ENCODE results near the gene NXF2. TPM values are rescaled to one million over a fixed set of nuclear protein-coding genes. Genes with fewer than 3 reads are reported as not detected.

NXF2 gene
- total RNA-seq, 1 experiment from 2014 or later: not detected

DNA sequence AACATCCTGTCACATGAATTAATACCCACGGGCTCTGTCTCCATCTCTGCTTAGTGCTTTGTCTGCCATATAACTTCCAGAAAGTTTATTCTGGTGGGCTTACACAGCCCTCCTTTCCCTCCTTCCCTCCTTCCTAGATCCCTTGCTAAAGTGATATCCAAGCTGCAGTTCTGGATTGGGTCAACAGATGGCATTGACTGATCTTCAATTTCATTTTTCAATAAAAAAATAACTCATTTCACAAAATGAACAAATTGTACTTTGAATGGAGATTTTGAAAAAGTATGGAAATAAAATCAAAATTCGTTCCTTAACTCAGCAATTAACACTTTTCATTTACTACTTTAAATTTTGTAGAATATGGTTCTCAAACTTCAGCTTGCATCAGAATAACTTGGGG is 94.9 kb downstream of the NXF2 start:
- no peak for DNase-seq (ENCODE audit: low read depth, low spot score)
- no peak overlapping the region for H3K4me3 ChIP-seq (replicated peaks in 1 of 2; ENCODE audit: low read depth in 1 of 2, low read length in 2 of 2)
- ChIA-PET POLR2A (no interaction called here), CTCF (interaction anchor here (1.5 kb wide), 1 partner anchor 558 kb away, joined by 3 read pairs; no protein-coding TSS in a partner anchor), RAD21 (ENCODE audit: low non-redundant PET in 1 of 2, low total read pairs in 2 of 2, uncharacterized antibody in 2 of 2, unreplicated experiment in 2 of 2) (no interaction called here)
- H3K9me2 ChIP-seq (ENCODE audit: insufficient read depth): no peaks in the 10 kb centered on the region
- no peak overlapping the region for H2AFZ ChIP-seq (ENCODE audit: low read depth, low read length, poor library complexity, severe bottlenecking)
- no peak overlapping the region for H3K4me2 ChIP-seq (ENCODE audit: low read length)
- no peaks in the 10 kb centered on the region for H3K79me2 ChIP-seq (ENCODE audit: insufficient read depth, low read length)
- ATAC-seq: no peak
- no peaks in the 10 kb centered on the region for H3K9me3 ChIP-seq (ENCODE audit: control insufficient read depth in 1 of 2, insufficient read depth in 1 of 2, low read depth in 1 of 2, low read length in 2 of 2)
- H3K36me3 ChIP-seq (ENCODE audit: control insufficient read depth in 1 of 2, insufficient read depth in 2 of 2, low read length in 2 of 2): no peaks in the 10 kb centered on the region
- H3K9ac ChIP-seq (ENCODE audit: low read length): no peak overlapping the region
- H3K4me1 ChIP-seq (ENCODE audit: control insufficient read depth in 1 of 2, insufficient read depth in 2 of 2, low read length in 2 of 2): no peaks in the 10 kb centered on the region
- no TSS peak for BruUV-seq (replicated peaks)
- H3K27ac ChIP-seq (ENCODE audit: low read depth, low read length): no peak overlapping the region
- no peaks in the 10 kb centered on the region for H4K20me1 ChIP-seq (ENCODE audit: insufficient read depth)
- intact Hi-C loops (cut with micrococcal nuclease): no loop called here
- TF ChIP-seq, protein P1, sequence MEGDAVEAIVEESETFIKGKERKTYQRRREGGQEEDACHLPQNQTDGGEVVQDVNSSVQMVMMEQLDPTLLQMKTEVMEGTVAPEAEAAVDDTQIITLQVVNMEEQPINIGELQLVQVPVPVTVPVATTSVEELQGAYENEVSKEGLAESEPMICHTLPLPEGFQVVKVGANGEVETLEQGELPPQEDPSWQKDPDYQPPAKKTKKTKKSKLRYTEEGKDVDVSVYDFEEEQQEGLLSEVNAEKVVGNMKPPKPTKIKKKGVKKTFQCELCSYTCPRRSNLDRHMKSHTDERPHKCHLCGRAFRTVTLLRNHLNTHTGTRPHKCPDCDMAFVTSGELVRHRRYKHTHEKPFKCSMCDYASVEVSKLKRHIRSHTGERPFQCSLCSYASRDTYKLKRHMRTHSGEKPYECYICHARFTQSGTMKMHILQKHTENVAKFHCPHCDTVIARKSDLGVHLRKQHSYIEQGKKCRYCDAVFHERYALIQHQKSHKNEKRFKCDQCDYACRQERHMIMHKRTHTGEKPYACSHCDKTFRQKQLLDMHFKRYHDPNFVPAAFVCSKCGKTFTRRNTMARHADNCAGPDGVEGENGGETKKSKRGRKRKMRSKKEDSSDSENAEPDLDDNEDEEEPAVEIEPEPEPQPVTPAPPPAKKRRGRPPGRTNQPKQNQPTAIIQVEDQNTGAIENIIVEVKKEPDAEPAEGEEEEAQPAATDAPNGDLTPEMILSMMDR (IDR thresholded peaks at IDR 0.05 in 2 of 3, conservative IDR thresholded peaks at IDR 0.05 in 1 of 3; ENCODE audit: borderline replicate concordance in 1 of 3, insufficient read depth in 1 of 3, low read depth in 2 of 3, low read length in 2 of 3): peak in 2 of 3 experiments; percentile 26 to 29; a peak in 3 of 6 replicates
- TF ChIP-seq ATF3 (IDR thresholded peaks at IDR 0.05) (no peak), RAD21 (IDR thresholded peaks at IDR 0.05; ENCODE audit: low read depth) (peak; percentile 27; the same call in 1 of the 2 replicates)
- no peaks in the 10 kb centered on the region; the same call in 1 of the 2 replicates for H3K27me3 ChIP-seq (ENCODE audit: insufficient read depth, low read length)

GRCh38 chrX:102345916-102346315 is 98.9 kb downstream of the NXF2 start:
- no peak for DNase-seq (ENCODE audit: low read depth, low spot score)
- POLR2A ChIA-PET: no interaction called here
- Histone ChIP-seq H3K36me3 (ENCODE audit: control insufficient read depth in 1 of 2, insufficient read depth in 2 of 2, low read length in 2 of 2) (no peaks in the 10 kb centered on the region), H3K9me2 (ENCODE audit: insufficient read depth) (no peaks in the 10 kb centered on the region), H3K4me1 (ENCODE audit: control insufficient read depth in 1 of 2, insufficient read depth in 2 of 2, low read length in 2 of 2) (no peaks in the 10 kb centered on the region), H3K4me3 (replicated peaks in 1 of 2; ENCODE audit: low read depth in 1 of 2, low read length in 2 of 2) (no peak overlapping the region), H3K4me2 (ENCODE audit: low read length) (no peak overlapping the region), H3K9ac (ENCODE audit: low read length) (no peak overlapping the region), H3K27ac (ENCODE audit: low read depth, low read length) (no peak overlapping the region), H3K27me3 (ENCODE audit: insufficient read depth, low read length) (no peaks in the 10 kb centered on the region; the same call in 1 of the 2 replicates), H2AFZ (ENCODE audit: low read depth, low read length, poor library complexity, severe bottlenecking) (no peak overlapping the region), H3K79me2 (ENCODE audit: insufficient read depth, low read length) (no peaks in the 10 kb centered on the region), H3K9me3 (ENCODE audit: control insufficient read depth in 1 of 2, insufficient read depth in 1 of 2, low read depth in 1 of 2, low read length in 2 of 2) (no peaks in the 10 kb centered on the region), H4K20me1 (ENCODE audit: insufficient read depth) (no peaks in the 10 kb centered on the region)
- no peak for ATAC-seq
- intact Hi-C loops (cut with micrococcal nuclease): no loop called here
- TF ChIP-seq, protein P2, sequence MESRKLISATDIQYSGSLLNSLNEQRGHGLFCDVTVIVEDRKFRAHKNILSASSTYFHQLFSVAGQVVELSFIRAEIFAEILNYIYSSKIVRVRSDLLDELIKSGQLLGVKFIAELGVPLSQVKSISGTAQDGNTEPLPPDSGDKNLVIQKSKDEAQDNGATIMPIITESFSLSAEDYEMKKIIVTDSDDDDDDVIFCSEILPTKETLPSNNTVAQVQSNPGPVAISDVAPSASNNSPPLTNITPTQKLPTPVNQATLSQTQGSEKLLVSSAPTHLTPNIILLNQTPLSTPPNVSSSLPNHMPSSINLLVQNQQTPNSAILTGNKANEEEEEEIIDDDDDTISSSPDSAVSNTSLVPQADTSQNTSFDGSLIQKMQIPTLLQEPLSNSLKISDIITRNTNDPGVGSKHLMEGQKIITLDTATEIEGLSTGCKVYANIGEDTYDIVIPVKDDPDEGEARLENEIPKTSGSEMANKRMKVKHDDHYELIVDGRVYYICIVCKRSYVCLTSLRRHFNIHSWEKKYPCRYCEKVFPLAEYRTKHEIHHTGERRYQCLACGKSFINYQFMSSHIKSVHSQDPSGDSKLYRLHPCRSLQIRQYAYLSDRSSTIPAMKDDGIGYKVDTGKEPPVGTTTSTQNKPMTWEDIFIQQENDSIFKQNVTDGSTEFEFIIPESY (IDR thresholded peaks at IDR 0.05; ENCODE audit: extremely low read depth, insufficient replicate concordance, low read length): no peak
- no peak for TF ChIP-seq ATF3 (IDR thresholded peaks at IDR 0.05)
- no peak for TF ChIP-seq YY1 (IDR thresholded peaks at IDR 0.05; ENCODE audit: extremely low read depth, insufficient replicate concordance, low read depth, low read length)
- no peak for TF ChIP-seq POLR2A (IDR thresholded peaks at IDR 0.05; ENCODE audit: borderline replicate concordance, extremely low read depth, insufficient read depth, insufficient read length)
- peak; percentile 28; the same call in 1 of the 2 replicates for TF ChIP-seq RAD21 (IDR thresholded peaks at IDR 0.05; ENCODE audit: low read depth)
- TF ChIP-seq, protein P1 (IDR thresholded peaks at IDR 0.05 in 2 of 3, conservative IDR thresholded peaks at IDR 0.05 in 1 of 3; ENCODE audit: borderline replicate concordance in 1 of 3, insufficient read depth in 1 of 3, low read depth in 2 of 3, low read length in 2 of 3): peak; percentile 31 to 55 (median 54); a peak in 3 of 6 replicates
- BruUV-seq (replicated peaks): no TSS peak
- RAD21 ChIA-PET (ENCODE audit: low non-redundant PET in 1 of 2, low total read pairs in 2 of 2, uncharacterized antibody in 2 of 2, unreplicated experiment in 2 of 2): no interaction called here
- CTCF ChIA-PET: no interaction called here

Measured in HCT116 (cell line).